H9 (cell line): ENCODE data around the gene EML1. TPM values are rescaled to one million over a fixed set of nuclear protein-coding genes. Genes with fewer than 3 reads are reported as not detected.

Experiments
- DNase-seq: peaks from one replicate; pipeline ENCODE4 v3.0.0-alpha.2; 2017
- H2AFZ ChIP-seq: one replicate; pipeline ENCODE4 v1.6.1; 2013; ENCODE audit warnings: mild to moderate bottlenecking, low read length, control low read depth, moderate library complexity
- H2AK5ac ChIP-seq: 2 replicates; pipeline ENCODE4 v1.6.1; 2013; ENCODE audit warnings: low read length, control low read depth, mixed read lengths; ENCODE audit not compliant: insufficient read length
- H2BK120ac ChIP-seq: one replicate; pipeline ENCODE4 v1.6.1; 2013; ENCODE audit warnings: low read depth, mild to moderate bottlenecking, low read length, control low read depth, inconsistent platforms; ENCODE audit not compliant: poor library complexity, severe bottlenecking
- H2BK12ac ChIP-seq: 2 replicates; pipeline ENCODE4 v1.6.1; 2013; ENCODE audit warnings: low read length, control low read depth, mixed read lengths, low read depth; ENCODE audit not compliant: insufficient read length
- H2BK15ac ChIP-seq: 2 replicates; pipeline ENCODE4 v1.6.1; 2013; ENCODE audit warnings: low read depth, low read length, control low read depth
- H2BK20ac ChIP-seq: one replicate; pipeline ENCODE4 v1.6.1; 2013; ENCODE audit warnings: low read depth, mild to moderate bottlenecking, low read length, control low read depth, inconsistent platforms; ENCODE audit not compliant: poor library complexity, severe bottlenecking
- H2BK5ac ChIP-seq: 2 replicates; pipeline ENCODE4 v1.6.1; 2013; ENCODE audit warnings: low read length, control low read depth, mixed read lengths; ENCODE audit not compliant: insufficient read length
- H3K14ac ChIP-seq: 2 replicates; pipeline ENCODE4 v1.6.1; 2013; ENCODE audit warnings: low read length, control low read depth; ENCODE audit not compliant: insufficient read depth
- H3K18ac ChIP-seq: 2 replicates; pipeline ENCODE4 v1.6.1; 2013; ENCODE audit warnings: low read depth, mild to moderate bottlenecking, mixed read lengths, low read length, control low read depth; ENCODE audit not compliant: insufficient read length
- H3K23ac ChIP-seq: 2 replicates; pipeline ENCODE4 v1.6.1; 2013; ENCODE audit warnings: low read length, control low read depth, mixed read lengths, low read depth; ENCODE audit not compliant: insufficient read length
- H3K23me2 ChIP-seq: 2 replicates; pipeline ENCODE4 v1.6.1; 2013; ENCODE audit warnings: low read depth, mild to moderate bottlenecking, mixed read lengths, low read length, control low read depth; ENCODE audit not compliant: insufficient read length, poor library complexity, severe bottlenecking
- H3K27ac ChIP-seq: 2 replicates; pipeline ENCODE4 v1.5.1; 2013; ENCODE audit warnings: low read length, control low read depth, mixed read lengths, low read depth; ENCODE audit not compliant: insufficient read length
- H3K27me3 ChIP-seq: 2 replicates; pipeline ENCODE4 v1.6.1; 2013; ENCODE audit warnings: low read length, control low read depth, inconsistent platforms; ENCODE audit not compliant: insufficient read depth
- H3K4ac ChIP-seq: 2 replicates; pipeline ENCODE4 v1.6.1; 2013; ENCODE audit warnings: low read depth, mild to moderate bottlenecking, control low read depth, inconsistent platforms, low read length, moderate library complexity
- H3K4me1 ChIP-seq: 2 replicates; pipeline ENCODE4 v1.6.1; 2013; ENCODE audit warnings: low read length, control low read depth, inconsistent platforms; ENCODE audit not compliant: insufficient read depth
- H3K4me2 ChIP-seq: 2 replicates; pipeline ENCODE4 v1.6.1; 2013; ENCODE audit warnings: low read length, control low read depth, mixed read lengths; ENCODE audit not compliant: insufficient read length, insufficient read depth
- H3K56ac ChIP-seq: 2 replicates; pipeline ENCODE4 v1.6.1; 2013; ENCODE audit warnings: low read depth, mild to moderate bottlenecking, mixed read lengths, low read length, control low read depth; ENCODE audit not compliant: insufficient read length
- H3K79me1 ChIP-seq: 2 replicates; pipeline ENCODE4 v1.6.1; 2013; ENCODE audit warnings: low read depth, mild to moderate bottlenecking, moderate library complexity, low read length, control low read depth, inconsistent platforms; ENCODE audit not compliant: insufficient read depth, poor library complexity, severe bottlenecking
- H3K79me2 ChIP-seq: 2 replicates; pipeline ENCODE4 v1.6.1; 2013; ENCODE audit warnings: low read length, control low read depth, inconsistent platforms; ENCODE audit not compliant: insufficient read depth
- H3K9ac ChIP-seq: 2 replicates; pipeline ENCODE4 v1.6.1; 2013; ENCODE audit warnings: low read length, control low read depth, mixed read lengths; ENCODE audit not compliant: insufficient read length; ENCODE audit errors: extremely low read depth
- H3K9me3 ChIP-seq: one replicate; pipeline ENCODE4 v1.6.1; 2013; ENCODE audit warnings: low read depth, low read length, inconsistent platforms; ENCODE audit not compliant: control insufficient read depth
- H3T11ph ChIP-seq: one replicate; pipeline ENCODE4 v1.6.1; 2013; ENCODE audit warnings: mild to moderate bottlenecking, low read length, control low read depth, inconsistent platforms
- H4K20me1 ChIP-seq: one replicate; pipeline ENCODE4 v1.6.1; 2013; ENCODE audit not compliant: control insufficient read depth, insufficient read length, insufficient read depth
- H4K5ac ChIP-seq: 2 replicates; pipeline ENCODE4 v1.6.1; 2013; ENCODE audit warnings: low read depth, mild to moderate bottlenecking, mixed read lengths, low read length, control low read depth; ENCODE audit not compliant: insufficient read length
- H4K8ac ChIP-seq: replicated peaks from 2 replicates; pipeline ENCODE4 v1.6.1; 2013; ENCODE audit warnings: low read length, control low read depth, mixed read lengths, low read depth; ENCODE audit not compliant: insufficient read length
- H4K91ac ChIP-seq: 2 replicates; pipeline ENCODE4 v1.6.1; 2013; ENCODE audit warnings: low read depth, mild to moderate bottlenecking, moderate library complexity, mixed read lengths, low read length, control low read depth; ENCODE audit not compliant: insufficient read length
- H3K27ac Mint-ChIP-seq, 3 experiments: 2 replicates in 2 of 3; 3 replicates in 1 of 3; pipeline ENCODE4 v1.8.0; 2020 to 2021; ENCODE audit warnings: mixed read lengths in 3 of 3, mild to moderate bottlenecking in 1 of 3, moderate library complexity in 1 of 3
- H3K27me3 Mint-ChIP-seq: 2 replicates; pipeline ENCODE4 v1.8.0; 2021; ENCODE audit warnings: low read depth, mild to moderate bottlenecking, moderate library complexity, mixed read lengths
- H3K36me3 Mint-ChIP-seq, 3 experiments: 2 replicates in 2 of 3; 3 replicates in 1 of 3; pipeline ENCODE4 v1.8.0; 2020 to 2021; ENCODE audit warnings: low read depth in 3 of 3, mixed read lengths in 3 of 3; ENCODE audit not compliant: insufficient read depth in 1 of 3
- H3K4me1 Mint-ChIP-seq, 2 experiments: 2 replicates each; pipeline ENCODE4 v1.8.0; 2020; ENCODE audit warnings: mixed read lengths in 2 of 2
- H3K4me3 Mint-ChIP-seq, 2 experiments: 2 replicates in 1 of 2; 3 replicates in 1 of 2; pipeline ENCODE4 v1.8.0; 2020 to 2021; ENCODE audit warnings: mild to moderate bottlenecking in 2 of 2, mixed read lengths in 2 of 2, moderate library complexity in 1 of 2
- H3K9me3 Mint-ChIP-seq, 2 experiments: 2 replicates in 1 of 2; 3 replicates in 1 of 2; pipeline ENCODE4 v1.8.0; 2020; ENCODE audit warnings: mild to moderate bottlenecking in 2 of 2, mixed read lengths in 2 of 2, moderate library complexity in 1 of 2
- CTCF ChIP-seq: fragments of 200-600 bp; sonication (generic); conservative IDR thresholded peaks from 3 replicates; pipeline ENCODE4 v1.8.0; 2021; ENCODE audit warnings: antibody characterized with exemption, mild to moderate bottlenecking
- WGBS: extraction: QIAGEN DNeasy Blood & Tissue Kit; methylation state at CpG from one replicate; pipeline ENCODE4 v1.1.7; 2013; ENCODE audit warnings: missing lambda C conversion rate, low lambda C conversion rate, mixed read lengths; ENCODE audit not compliant: insufficient read length; ENCODE audit errors: extremely low coverage; 5-methylcytosine and 5-hydroxymethylcytosine counted together
- total RNA-seq: library from RNA; stranded (reverse); gene quantifications from 2 replicates; pipeline ENCODE4 v1.2.1, GENCODE V29; 2021

The EML1 gene
- total RNA-seq, 1 experiment from 2014 or later, result 16.7 TPM

- H3K9ac ChIP-seq, result no peak overlapping the region
- no peak overlapping the region for H3K4me2 ChIP-seq
- no peak overlapping the region for H3K23ac ChIP-seq
- H3K14ac ChIP-seq, result no peak overlapping the region
- peaks cover 30% of the 10 kb centered on the region for H3K27me3 Mint-ChIP-seq
- no CpG with 5 or more reads among the region's 6 CpGs for WGBS
- no peak overlapping the region for H2BK5ac ChIP-seq
- no peak overlapping the region for H2AFZ ChIP-seq
- no peak overlapping the region for H4K8ac ChIP-seq
- H3T11ph ChIP-seq, result no peak overlapping the region
- H3K9me3 ChIP-seq, result no peaks in the 10 kb centered on the region
- peaks cover 62 to 63% of the 10 kb centered on the region in 2 experiments for H3K4me1 Mint-ChIP-seq
- no peak overlapping the region for H3K56ac ChIP-seq
- H3K9me3 Mint-ChIP-seq, result no peaks in the 10 kb centered on the region; a peak in 1 of 5 replicates
- no peak overlapping the region for H4K91ac ChIP-seq
- no peak overlapping the region for H3K4me3 Mint-ChIP-seq
- H3K27me3 ChIP-seq, result no peaks in the 10 kb centered on the region
- no peak overlapping the region for H4K5ac ChIP-seq
- H3K18ac ChIP-seq, result no peak overlapping the region
- no peak for DNase-seq
- no peak overlapping the region for H3K27ac ChIP-seq
- no peaks in the 10 kb centered on the region for H3K79me1 ChIP-seq
- H3K4ac ChIP-seq, result no peak overlapping the region
- no peak overlapping the region for H2BK20ac ChIP-seq
- no peaks in the 10 kb centered on the region for H3K23me2 ChIP-seq
- H3K27ac Mint-ChIP-seq, result no peak overlapping the region
- no peak overlapping the region for H2BK120ac ChIP-seq
- H4K20me1 ChIP-seq, result no peaks in the 10 kb centered on the region
- no peak overlapping the region for H2BK12ac ChIP-seq
- TF ChIP-seq CTCF, result no peak
- peaks cover 8% of the 10 kb centered on the region; the same call in 1 of the 2 replicates for H3K4me1 ChIP-seq
- H2BK15ac ChIP-seq, result no peak overlapping the region
- H2AK5ac ChIP-seq, result no peak overlapping the region
- H3K79me2 ChIP-seq, result no peaks in the 10 kb centered on the region
- no peaks in the 10 kb centered on the region; a peak in 2 of 7 replicates for H3K36me3 Mint-ChIP-seq
These were observed 82.2 kb downstream of the EML1 start for GRCh38 chr14:99875421-99875820.
